H1 (cell line): ENCODE measurements around the gene PTS. TPM values are rescaled to one million over a fixed set of nuclear protein-coding genes. Genes with fewer than 3 reads are reported as not detected.

Experiments
- CBX5 ChIP-seq: fragments of 300-800, 300-1000 bp; sonication (generic); IDR thresholded peaks from 2 replicates; pipeline ENCODE4 v1.7.1; 2016; ENCODE audit warnings: antibody characterized with exemption, low read length, low read depth
- EP300 ChIP-seq, 2 experiments: IDR thresholded peaks; 1 replicate in 1 of 2; 2 replicates in 1 of 2; pipeline ENCODE4 v1.6.1; 2011 to 2012; ENCODE audit warnings: low read depth in 2 of 2, low read length in 2 of 2, mild to moderate bottlenecking in 2 of 2, borderline replicate concordance in 1 of 2, inconsistent platforms in 1 of 2, moderate library complexity in 1 of 2
- POLR2A ChIP-seq, 2 experiments: IDR thresholded peaks; 1 replicate in 1 of 2; 2 replicates in 1 of 2; pipeline ENCODE4 v1.6.1; 2011; ENCODE audit warnings: low read depth in 2 of 2, low read length in 2 of 2, mild to moderate bottlenecking in 2 of 2; ENCODE audit errors: control extremely low read depth in 1 of 2
- RFX5 ChIP-seq: IDR thresholded peaks from 2 replicates; pipeline ENCODE4 v1.6.1; 2011; ENCODE audit warnings: low read depth, low read length, improper control_type of control experiment, borderline replicate concordance
- RNF2 ChIP-seq: fragments of 200-900, 300-1000 bp; sonication (generic); IDR thresholded peaks from 2 replicates; pipeline ENCODE4 v1.7.1; 2016; ENCODE audit warnings: borderline replicate concordance, low read depth, mild to moderate bottlenecking, antibody characterized with exemption, low read length; ENCODE audit not compliant: poor library complexity, severe bottlenecking; ENCODE audit errors: missing control alignments
- SIRT6 ChIP-seq: IDR thresholded peaks from one replicate; pipeline ENCODE4 v1.7.1; 2012; ENCODE audit warnings: low read length, inconsistent platforms
- SP1 ChIP-seq: IDR thresholded peaks from 2 replicates; pipeline ENCODE4 v1.6.1; 2011; ENCODE audit warnings: low read depth, low read length
- SP2 ChIP-seq: IDR thresholded peaks from 2 replicates; pipeline ENCODE4 v1.6.1; 2012; ENCODE audit warnings: mild to moderate bottlenecking, low read length, inconsistent platforms
- SRF ChIP-seq: IDR thresholded peaks from 2 replicates; pipeline ENCODE4 v1.6.1; 2011; ENCODE audit warnings: mild to moderate bottlenecking, low read depth, low read length, moderate library complexity
- polyA plus RNA-seq, 7 experiments: library from polyadenylated mRNA; depleted of rRNA in 3 of 7; stranded (reverse) in 5 of 7; unstranded in 2 of 7; fragments of >200 nt in 5 of 7; fragments of 200-250 nt in 2 of 7; gene quantifications; 1 replicate in 5 of 7; 2 replicates in 1 of 7; 4 replicates in 1 of 7; pipeline versions ENCODE4 v1.2.1 to v1.2.3, GENCODE V29; 2011 to 2013; ENCODE audit warnings: missing spikeins in 2 of 7, mixed read lengths in 2 of 7
- total RNA-seq: library from RNA; stranded (reverse); fragmentation: NEBNext Ultra II Directional; extraction: Animal tissue kit (Norgen Biotek cat#: 25700); gene quantifications from 2 replicates; pipeline ENCODE4 v1.2.1, GENCODE V29; 2021

Gene PTS
- total and polyA plus RNA-seq, 2 of the 8 experiments (the other 6 are each of a cell fraction or from before 2014, with no cell fraction given): 18.3 to 25.9 TPM

DNA sequence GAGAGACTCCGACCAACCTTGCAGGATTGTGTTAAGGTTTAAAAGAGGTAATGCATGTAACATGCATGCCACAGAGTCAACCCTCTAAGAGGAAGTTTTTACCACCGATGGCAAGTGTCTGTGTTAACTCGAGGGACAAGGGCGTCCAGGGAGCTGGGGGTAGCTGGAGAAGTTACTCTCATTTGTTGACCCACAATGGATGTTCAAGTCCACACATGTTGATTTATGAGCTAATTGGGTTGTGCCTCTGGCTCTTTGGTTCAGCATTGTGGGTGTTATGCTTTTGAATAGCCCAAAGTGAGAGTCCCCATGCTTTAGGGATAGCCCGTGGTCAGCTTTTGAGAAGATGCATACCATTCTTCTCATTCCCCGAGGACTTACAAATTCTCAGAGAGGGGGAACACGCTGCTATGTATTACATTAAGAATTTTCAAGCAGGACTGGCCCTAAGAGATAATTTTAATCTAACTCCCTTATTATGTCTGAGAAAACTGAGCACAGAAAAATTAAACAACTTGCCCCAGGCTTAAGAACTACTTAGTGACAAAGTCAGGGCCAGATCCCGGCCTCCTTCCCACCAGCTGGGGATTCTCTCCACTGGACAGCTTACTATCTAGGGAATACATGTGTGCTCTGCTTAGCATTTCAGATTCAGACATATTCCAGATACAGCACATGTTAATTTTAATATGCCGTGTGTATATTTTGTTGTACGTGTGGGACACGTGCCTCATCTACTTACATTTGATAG lies 39.6 kb downstream of the PTS start (continued):
- no peak for TF ChIP-seq RNF2
- TF ChIP-seq POLR2A (IDR thresholded peaks at IDR 0.05; ENCODE audit: control extremely low read depth in 1 of 2, low read depth in 2 of 2, low read length in 2 of 2): no peak
- TF ChIP-seq RFX5: no peak
- no peak for TF ChIP-seq EP300 (IDR thresholded peaks at IDR 0.05; ENCODE audit: borderline replicate concordance in 1 of 2, low read depth in 2 of 2, low read length in 2 of 2)
- TF ChIP-seq SRF: no peak
- TF ChIP-seq SP1: no peak
- TF ChIP-seq SP2: no peak
- no peak for TF ChIP-seq CBX5
- no peak for TF ChIP-seq SIRT6
- TF ChIP-seq, all 59 proteins: peak for 0
